ENCODE data around the gene RO60. TPM values are rescaled to one million over a fixed set of nuclear protein-coding genes. Genes with fewer than 3 reads are reported as not detected.
"Not testable (repeated sequence)": the region's sequence is repeated elsewhere in the genome, so short reads cannot be mapped to it uniquely, and the experiment has no call there.

Gene RO60
- total RNA-seq, 1 experiment from 2014 or later = 86.4 TPM

DNA sequence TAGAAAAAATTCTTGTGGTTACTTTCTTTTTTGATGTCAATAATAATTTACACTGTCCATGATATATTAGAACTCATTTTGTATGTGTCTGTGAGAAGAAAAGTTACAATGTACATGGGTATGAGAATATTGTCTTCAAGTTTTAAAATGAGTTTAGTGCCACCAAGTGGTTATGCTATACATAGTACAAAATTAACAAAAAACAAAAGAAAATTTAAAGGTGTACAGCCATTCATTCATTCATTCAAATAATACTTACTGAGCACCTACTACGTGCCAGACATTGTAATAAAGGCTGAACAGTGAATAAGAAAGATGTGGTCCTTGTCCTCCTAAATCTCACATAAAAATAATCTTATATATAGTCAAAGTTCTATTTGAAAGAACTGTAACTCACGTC lies 28.0 kb upstream of the RO60 start (continued):
- TF ChIP-seq PRDM15 (CRISPR knock-in tag; IDR thresholded peaks at IDR 0.05) (no peak), FOXK1 (CRISPR knock-in tag; IDR thresholded peaks at IDR 0.05) (no peak), NFATC4 (CRISPR knock-in tag; IDR thresholded peaks at IDR 0.05) (no peak), SOX15 (CRISPR knock-in tag; IDR thresholded peaks at IDR 0.05) (no peak), ZNF232 (CRISPR knock-in tag; IDR thresholded peaks at IDR 0.05) (no peak)
- TF ChIP-seq, protein P1, sequence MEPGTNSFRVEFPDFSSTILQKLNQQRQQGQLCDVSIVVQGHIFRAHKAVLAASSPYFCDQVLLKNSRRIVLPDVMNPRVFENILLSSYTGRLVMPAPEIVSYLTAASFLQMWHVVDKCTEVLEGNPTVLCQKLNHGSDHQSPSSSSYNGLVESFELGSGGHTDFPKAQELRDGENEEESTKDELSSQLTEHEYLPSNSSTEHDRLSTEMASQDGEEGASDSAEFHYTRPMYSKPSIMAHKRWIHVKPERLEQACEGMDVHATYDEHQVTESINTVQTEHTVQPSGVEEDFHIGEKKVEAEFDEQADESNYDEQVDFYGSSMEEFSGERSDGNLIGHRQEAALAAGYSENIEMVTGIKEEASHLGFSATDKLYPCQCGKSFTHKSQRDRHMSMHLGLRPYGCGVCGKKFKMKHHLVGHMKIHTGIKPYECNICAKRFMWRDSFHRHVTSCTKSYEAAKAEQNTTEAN (CRISPR knock-in tag; IDR thresholded peaks at IDR 0.05) = no peak

DNA sequence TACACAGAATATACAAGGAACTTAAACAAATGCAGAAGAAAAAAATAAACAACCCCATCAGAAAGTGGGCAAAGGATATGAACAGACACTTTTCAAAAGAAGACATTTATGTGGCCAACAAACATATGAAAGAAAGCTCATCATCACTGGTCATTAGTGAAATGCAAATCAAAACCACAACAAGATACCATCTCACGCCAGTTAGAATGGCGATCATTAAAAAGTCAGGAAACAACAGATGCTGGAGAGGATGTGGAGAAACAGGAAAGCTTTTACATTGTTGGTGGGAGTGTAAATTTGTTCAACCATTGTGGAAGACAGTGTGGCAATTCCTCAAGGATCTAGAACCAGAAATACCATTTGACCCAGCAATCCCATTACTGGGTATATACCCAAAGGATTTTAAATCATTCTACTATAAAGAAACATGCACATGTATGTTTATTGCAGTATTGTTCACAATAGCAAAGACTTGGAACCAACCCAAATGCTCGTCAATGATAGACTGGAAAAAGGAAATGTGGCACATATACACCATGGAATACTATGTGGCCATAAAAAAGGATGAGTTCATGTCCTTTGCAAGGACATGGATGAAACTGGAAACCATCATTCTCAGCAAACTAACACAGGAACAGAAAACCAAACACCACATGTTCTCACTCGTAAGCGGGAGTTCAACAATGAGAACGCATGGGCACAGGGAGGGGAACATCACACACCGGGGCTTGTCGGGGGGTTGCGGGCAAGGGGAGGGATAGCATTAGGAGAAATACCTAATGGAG lies 26.6 kb upstream of the RO60 start:
- H3K9me3 Mint-ChIP-seq; H3K36me3 Mint-ChIP-seq; H3K4me1 Mint-ChIP-seq; H3K27me3 Mint-ChIP-seq (ENCODE audit: low read depth); ATAC-seq; H3K4me3 Mint-ChIP-seq; H3K27ac Mint-ChIP-seq; CTCF ChIA-PET; DNase-seq (ENCODE audit: low spot score): not testable (repeated sequence)
- POLR2A ChIA-PET = interaction anchor here (1.2 kb wide), 1 partner anchor 225 kb away, joined by 3 read pairs; the partner anchor contains the start of gene RGS2

DNA sequence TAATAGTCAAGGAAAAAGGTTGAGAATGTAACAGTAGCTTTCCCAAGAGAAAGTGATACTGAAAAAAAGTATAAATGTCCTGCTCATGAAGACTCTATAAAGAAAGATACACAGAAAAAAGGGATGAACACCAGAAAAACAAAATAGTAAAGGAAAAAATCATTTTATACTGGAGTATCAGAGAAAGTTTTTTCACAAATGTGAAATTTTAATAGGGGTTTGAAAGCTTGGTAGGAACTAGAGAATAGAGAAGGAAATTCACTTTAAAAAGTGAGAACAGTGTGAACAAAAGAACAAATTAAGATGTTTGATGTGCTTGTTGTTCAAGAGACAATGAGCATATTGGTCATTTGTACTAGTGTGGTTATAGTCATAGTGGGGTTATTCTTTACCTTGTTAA lies 25.8 kb upstream of the RO60 start:
- Mint-ChIP-seq H3K27ac (no peak overlapping the region), H3K4me1 (peaks cover 7% of the 10 kb centered on the region), H3K36me3 (peaks cover 7% of the 10 kb centered on the region), H3K9me3 (no peaks in the 10 kb centered on the region), H3K27me3 (ENCODE audit: low read depth) (no peaks in the 10 kb centered on the region), H3K4me3 (no peak overlapping the region)
- ChIA-PET CTCF (no interaction called here), POLR2A (interaction anchor here (1.2 kb wide), 1 partner anchor 225 kb away, joined by 3 read pairs; the partner anchor contains the start of gene RGS2)
- DNase-seq (ENCODE audit: low spot score) (no peak), ATAC-seq (no peak)
- TF ChIP-seq OVOL2 (CRISPR knock-in tag; IDR thresholded peaks at IDR 0.05; ENCODE audit: borderline replicate concordance) = no peak
- TF ChIP-seq, protein P2, sequence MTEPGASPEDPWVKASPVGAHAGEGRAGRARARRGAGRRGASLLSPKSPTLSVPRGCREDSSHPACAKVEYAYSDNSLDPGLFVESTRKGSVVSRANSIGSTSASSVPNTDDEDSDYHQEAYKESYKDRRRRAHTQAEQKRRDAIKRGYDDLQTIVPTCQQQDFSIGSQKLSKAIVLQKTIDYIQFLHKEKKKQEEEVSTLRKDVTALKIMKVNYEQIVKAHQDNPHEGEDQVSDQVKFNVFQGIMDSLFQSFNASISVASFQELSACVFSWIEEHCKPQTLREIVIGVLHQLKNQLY (CRISPR knock-in tag; IDR thresholded peaks at IDR 0.05) = no peak
- no peak for TF ChIP-seq SMAD4 (CRISPR knock-in tag; IDR thresholded peaks at IDR 0.05)
- no peak for TF ChIP-seq ATF1 (CRISPR knock-in tag; IDR thresholded peaks at IDR 0.05)
- no peak for TF ChIP-seq CREM (CRISPR knock-in tag; IDR thresholded peaks at IDR 0.05)
- TF ChIP-seq, protein P3, sequence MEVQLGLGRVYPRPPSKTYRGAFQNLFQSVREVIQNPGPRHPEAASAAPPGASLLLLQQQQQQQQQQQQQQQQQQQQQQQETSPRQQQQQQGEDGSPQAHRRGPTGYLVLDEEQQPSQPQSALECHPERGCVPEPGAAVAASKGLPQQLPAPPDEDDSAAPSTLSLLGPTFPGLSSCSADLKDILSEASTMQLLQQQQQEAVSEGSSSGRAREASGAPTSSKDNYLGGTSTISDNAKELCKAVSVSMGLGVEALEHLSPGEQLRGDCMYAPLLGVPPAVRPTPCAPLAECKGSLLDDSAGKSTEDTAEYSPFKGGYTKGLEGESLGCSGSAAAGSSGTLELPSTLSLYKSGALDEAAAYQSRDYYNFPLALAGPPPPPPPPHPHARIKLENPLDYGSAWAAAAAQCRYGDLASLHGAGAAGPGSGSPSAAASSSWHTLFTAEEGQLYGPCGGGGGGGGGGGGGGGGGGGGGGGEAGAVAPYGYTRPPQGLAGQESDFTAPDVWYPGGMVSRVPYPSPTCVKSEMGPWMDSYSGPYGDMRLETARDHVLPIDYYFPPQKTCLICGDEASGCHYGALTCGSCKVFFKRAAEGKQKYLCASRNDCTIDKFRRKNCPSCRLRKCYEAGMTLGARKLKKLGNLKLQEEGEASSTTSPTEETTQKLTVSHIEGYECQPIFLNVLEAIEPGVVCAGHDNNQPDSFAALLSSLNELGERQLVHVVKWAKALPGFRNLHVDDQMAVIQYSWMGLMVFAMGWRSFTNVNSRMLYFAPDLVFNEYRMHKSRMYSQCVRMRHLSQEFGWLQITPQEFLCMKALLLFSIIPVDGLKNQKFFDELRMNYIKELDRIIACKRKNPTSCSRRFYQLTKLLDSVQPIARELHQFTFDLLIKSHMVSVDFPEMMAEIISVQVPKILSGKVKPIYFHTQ (CRISPR knock-in tag; IDR thresholded peaks at IDR 0.05) = no peak
- TF ChIP-seq GTF2I (CRISPR knock-in tag; conservative IDR thresholded peaks at IDR 0.05) = no peak
- TF ChIP-seq, protein P4, sequence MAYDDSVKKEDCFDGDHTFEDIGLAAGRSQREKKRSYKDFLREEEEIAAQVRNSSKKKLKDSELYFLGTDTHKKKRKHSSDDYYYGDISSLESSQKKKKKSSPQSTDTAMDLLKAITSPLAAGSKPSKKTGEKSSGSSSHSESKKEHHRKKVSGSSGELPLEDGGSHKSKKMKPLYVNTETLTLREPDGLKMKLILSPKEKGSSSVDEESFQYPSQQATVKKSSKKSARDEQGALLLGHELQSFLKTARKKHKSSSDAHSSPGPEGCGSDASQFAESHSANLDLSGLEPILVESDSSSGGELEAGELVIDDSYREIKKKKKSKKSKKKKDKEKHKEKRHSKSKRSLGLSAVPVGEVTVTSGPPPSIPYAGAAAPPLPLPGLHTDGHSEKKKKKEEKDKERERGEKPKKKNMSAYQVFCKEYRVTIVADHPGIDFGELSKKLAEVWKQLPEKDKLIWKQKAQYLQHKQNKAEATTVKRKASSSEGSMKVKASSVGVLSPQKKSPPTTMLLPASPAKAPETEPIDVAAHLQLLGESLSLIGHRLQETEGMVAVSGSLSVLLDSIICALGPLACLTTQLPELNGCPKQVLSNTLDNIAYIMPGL (CRISPR knock-in tag; IDR thresholded peaks at IDR 0.05) = no peak
- TF ChIP-seq ZNF317 (CRISPR knock-in tag; IDR thresholded peaks at IDR 0.05; ENCODE audit: borderline replicate concordance, low read depth) = no peak
- no peak for TF ChIP-seq MXD4 (CRISPR knock-in tag; IDR thresholded peaks at IDR 0.05; ENCODE audit: borderline replicate concordance)
- TF ChIP-seq E2F1 (CRISPR knock-in tag; IDR thresholded peaks at IDR 0.05) = no peak
- TF ChIP-seq E2F5 (CRISPR knock-in tag; IDR thresholded peaks at IDR 0.05) = no peak
